Inflammatory macrophage treated with lipopolysaccharide for 1 hour (primary cell): ENCODE measurements around the gene STMN1.

Source experiments
- DNase-seq, 2 donors: peaks; one replicate each; pipeline ENCODE4 v3.0.0-alpha.2; 2020 to 2022

Gene STMN1

DNA sequence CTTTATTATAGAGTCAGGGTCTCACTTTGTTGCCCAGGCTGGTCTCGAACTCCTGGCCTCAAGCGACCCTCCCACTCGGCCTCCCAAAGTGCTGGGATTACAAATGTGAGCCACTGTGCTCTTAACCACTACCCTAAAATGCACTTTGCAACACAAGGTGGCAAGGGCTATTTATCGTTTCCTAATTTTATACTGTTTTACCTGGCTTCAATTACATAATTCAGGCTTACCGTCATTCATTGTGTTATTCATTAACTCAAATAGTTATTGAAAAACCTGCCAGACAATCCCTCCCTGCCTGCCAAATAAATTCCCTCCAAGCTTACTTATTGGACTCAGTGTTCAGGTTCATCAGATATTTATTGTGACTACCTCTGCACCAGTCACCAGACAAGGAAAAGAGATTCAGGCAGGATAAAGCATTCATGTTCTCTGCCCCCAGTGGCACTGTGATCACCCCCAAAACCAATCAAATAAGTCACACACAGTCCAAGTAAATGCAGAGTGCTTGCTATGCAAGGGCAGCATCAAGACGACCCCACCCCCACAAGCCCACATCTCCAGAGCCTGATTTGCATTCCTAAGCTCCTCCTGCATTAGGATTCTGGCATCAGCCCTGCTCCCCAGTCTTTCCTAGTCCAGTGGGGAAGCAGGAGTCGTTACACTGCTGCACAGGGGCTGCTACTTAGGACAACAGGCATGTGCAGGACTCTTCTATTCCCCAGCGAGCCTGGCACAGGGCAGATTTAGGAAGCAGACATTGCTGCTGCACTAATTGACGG is 38.8 kb downstream of the STMN1 start:
- DNase-seq: no peak

GRCh38 chr1:25866288-25866687 is 39.9 kb downstream of the STMN1 start:
- DNase-seq: no peak

GRCh38 chr1:25864434-25864833 is 41.8 kb downstream of the STMN1 start:
- no peak for DNase-seq

DNA sequence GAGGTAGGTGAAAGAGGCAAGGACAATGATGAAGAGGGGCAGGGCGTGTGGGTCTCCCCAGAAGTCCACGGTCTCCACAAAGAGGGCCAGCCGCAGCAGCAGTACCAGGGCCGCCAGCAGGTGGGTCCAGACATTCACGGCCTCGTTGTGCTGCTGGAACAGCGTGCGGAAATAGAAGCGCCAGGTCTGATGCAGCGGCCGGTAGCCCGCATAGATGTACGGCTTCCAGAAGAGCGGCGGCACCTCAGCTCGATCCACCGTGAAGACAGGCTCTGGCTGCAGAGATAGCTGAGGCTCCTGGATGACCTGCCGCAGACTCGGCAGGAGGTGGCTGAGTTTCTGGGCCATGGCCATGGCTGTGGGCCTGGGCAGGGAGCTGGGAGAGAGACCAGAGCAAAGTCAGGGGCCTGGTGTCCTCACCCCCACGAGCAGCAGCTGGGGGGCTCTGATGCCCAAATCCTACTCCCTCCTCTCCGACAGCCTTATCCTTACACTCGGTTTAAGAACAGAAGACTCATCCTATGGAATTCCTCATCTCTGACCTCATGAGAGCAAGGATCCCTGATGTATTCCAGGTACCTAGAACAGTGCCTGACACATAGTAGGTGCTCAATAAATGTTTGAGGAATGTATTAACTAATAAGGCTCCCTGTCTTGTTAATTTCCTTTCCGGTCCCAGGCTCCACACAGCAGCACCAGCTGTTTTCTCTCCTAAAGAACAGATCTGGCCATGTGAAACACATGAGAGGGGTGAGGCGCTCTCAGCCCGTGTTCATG is 42.5 kb downstream of the STMN1 start:
- no peak for DNase-seq

- no peak for DNase-seq
These were observed 43.3 kb downstream of the STMN1 start for GRCh38 chr1:25862785-25863485.

GRCh38 chr1:25861316-25862286 is 44.6 kb downstream of the STMN1 start:
- no peak for DNase-seq

DNA sequence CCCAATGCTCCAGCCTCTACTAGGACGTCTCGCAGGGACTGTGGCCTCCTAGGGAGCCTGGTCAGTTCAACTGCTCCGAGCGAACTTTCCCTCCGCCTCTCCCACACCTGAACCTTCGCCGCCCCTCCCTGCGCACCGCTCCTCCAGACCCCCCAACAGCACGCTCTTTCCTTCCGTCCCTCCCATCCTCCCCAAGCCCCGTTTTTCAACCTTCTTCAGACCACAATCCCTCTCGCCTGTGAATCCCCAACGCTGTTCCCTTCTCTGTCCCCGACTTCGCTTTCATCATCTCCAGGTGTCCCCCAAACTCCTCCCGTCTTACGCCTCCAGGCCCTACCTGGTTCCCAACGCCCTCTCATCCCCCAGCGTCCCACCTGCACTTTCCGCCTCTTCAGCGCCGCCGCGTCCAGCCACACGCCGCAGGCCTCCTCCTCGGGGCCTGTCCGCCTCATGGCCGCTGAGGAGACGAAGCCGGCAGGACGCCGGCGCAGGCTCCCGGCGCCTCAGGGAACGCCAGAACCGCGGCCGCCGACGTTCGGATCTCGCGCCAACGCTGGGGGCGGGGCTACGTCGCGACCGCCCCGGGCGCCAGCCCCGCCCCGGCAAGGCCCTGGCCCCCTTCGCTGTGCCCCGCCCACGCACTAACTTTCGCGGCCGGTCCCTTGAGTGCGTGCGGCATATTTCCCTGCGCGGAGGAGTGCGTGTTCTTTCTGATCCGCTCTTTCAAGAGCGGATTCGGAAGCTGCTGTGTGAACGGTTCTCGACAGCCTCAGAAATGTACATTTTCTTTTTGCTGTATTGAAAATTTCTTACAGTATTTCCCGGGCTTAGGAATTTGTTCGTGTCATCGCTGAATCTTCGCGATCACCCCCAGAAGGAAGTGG is 47.1 kb downstream of the STMN1 start, which contains the start of gene AUNIP:
Gene AUNIP (minus strand): TSS at position 552 of the 884 bp plus-strand sequence. CDS start 100 bp downstream, at position 452.
- DNase-seq: peak; percentile 89 to 97

DNA sequence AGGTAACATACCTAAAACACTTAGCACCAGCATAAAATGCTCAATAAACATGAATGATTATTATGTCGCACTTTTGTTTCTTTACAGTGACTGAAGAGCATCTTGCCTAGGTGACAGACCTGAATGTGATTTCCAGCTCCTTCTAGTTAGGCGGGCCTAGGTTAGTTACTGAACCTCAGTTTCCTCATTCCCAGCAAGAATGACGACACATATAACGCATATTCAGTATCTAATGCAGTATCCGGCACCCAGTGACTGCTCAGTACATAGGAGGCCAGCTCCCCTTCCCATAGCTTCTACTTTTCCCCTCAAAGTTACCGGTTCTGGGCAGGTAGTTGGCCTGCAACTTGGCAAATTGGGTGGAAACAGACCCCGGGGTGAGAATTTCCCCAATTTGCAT is 47.7 kb downstream of the STMN1 start:
- DNase-seq: peak in 1 of 2 donors; percentile 33

DNA sequence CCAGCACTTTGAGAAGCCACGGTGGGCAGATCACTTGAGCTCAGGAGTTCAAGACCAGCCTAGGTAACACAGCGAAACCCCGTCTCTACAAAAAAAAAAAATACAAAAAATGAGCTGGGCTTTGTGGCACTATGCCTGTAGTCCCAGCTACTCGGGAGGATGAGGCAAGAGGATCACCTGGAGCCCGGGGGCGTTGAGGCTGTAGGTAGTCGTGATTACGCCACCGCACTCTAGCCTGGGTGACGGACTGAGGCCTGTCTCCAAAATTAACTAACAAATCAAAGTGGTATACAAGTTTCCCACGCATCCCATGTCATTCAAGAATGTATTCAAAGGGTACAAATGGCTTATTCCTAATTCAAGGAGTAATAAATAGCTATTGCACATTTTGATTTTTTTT is 49.4 kb downstream of the STMN1 start:
- DNase-seq: no peak

GRCh38 chr1:25854554-25854953 is 51.7 kb downstream of the STMN1 start:
- DNase-seq: no peak
